ENCODE data around the gene STMN3. TPM values are rescaled to one million over a fixed set of nuclear protein-coding genes. Genes with fewer than 3 reads are reported as not detected.
"Not testable (repeated sequence)": the region's sequence is repeated elsewhere in the genome, so short reads cannot be mapped to it uniquely, and the experiment has no call there.

The STMN3 gene
- polyA plus RNA-seq, 1 donor, result 23.1 TPM

DNA sequence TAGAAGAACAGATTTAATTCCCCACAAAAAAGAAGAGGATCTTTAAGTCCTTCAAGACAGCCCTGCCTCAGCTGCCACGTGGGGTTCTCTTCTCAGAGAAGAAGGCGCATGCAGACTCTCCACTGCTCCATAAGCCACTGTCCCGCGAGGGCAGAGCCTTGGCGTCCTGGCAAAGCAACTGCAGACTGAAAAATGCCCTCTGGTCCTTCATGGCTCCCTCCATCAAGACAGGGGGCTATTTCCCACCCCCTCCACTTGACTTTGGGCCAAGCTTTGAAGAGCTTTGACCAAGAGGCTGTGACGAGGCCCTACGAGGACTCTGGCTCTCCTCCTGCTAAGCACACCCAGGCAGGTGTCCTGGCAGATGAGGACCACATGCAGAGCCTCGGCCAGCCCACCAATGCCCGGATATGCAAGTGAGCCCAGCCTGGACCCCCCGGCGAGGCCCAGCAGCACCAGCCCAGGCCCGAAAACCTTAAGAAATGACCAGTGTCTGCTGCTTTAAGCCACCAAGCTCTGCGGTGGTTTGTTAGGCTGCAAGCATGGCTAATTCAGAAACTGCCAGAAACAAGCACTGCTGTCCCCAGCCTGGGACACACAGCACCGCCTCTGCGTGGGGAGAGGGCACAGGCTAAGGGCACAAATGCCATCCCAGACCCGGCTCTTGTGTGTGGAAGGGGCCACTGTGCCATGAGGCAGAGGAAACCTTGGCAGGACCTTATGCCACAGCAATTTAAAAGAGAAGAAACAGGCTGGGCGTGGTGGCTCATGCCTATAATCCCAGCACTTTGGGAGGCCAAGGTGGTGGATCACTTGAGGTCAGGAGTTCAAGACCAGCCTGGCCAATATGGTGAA, 42.4 kb downstream of the STMN3 start:
- no peaks in the 10 kb centered on the region for H3K27me3 ChIP-seq (ENCODE audit: control insufficient read depth, insufficient read depth, low read length)
- no peaks in the 10 kb centered on the region for H3K4me1 ChIP-seq (ENCODE audit: control insufficient read depth, insufficient read depth, low read length)
- DNase-seq, result no peak

DNA sequence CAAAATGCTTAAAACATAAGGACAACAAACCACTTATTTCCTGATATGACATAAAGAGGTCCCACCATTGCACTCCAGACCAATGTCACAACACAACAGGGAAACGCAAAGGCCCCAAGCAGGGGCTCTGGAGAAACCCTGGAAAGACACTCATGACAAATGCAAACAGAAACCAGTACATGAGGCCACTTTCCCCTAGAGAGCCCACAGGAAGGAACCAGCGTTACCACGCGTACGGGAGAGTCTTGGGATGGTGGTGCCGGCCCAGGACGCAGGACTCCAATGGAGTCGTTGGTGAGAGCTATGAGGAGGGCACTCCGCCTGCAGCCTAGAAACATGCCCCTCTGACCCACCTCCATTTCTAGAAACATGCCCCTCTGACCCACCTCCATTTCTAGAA, 46.5 kb downstream of the STMN3 start:
- H3K36me3 ChIP-seq (ENCODE audit: control insufficient read depth, insufficient read depth, low read length), result peaks cover 18% of the 10 kb centered on the region
- H3K27ac ChIP-seq (ENCODE audit: low read length), result no peak overlapping the region
- no peak overlapping the region for H3K4me3 ChIP-seq (ENCODE audit: low read length)
- DNase-seq, result no peak
- no peaks in the 10 kb centered on the region for H3K9me3 ChIP-seq (ENCODE audit: control insufficient read depth, low read depth, low read length)
- no peaks in the 10 kb centered on the region for H3K27me3 ChIP-seq (ENCODE audit: control insufficient read depth, insufficient read depth, low read length)
- WGBS (ENCODE audit: insufficient coverage, low lambda C conversion rate), result no CpG with 5 or more reads among the region's 9 CpGs
- no peaks in the 10 kb centered on the region for H3K4me1 ChIP-seq (ENCODE audit: control insufficient read depth, insufficient read depth, low read length)

More for the DNA sequence above, 42.4 kb downstream of the STMN3 start:
- no peak overlapping the region for H3K4me3 ChIP-seq (ENCODE audit: low read length)
- H3K9me3 ChIP-seq (ENCODE audit: control insufficient read depth, low read depth, low read length), result peaks cover 3% of the 10 kb centered on the region
- peaks cover 17% of the 10 kb centered on the region for H3K36me3 ChIP-seq (ENCODE audit: control insufficient read depth, insufficient read depth, low read length)
- H3K27ac ChIP-seq (ENCODE audit: low read length), result no peak overlapping the region
- no CpG with 5 or more reads among the region's 17 CpGs for WGBS (ENCODE audit: insufficient coverage, low lambda C conversion rate)

GRCh38 chr20:63602321-63602720, 50.9 kb downstream of the STMN3 start:
- Histone ChIP-seq H3K36me3 (ENCODE audit: control insufficient read depth, insufficient read depth, low read length) (peaks cover 54% of the 10 kb centered on the region), H3K27me3 (ENCODE audit: control insufficient read depth, insufficient read depth, low read length) (no peaks in the 10 kb centered on the region), H3K4me1 (ENCODE audit: control insufficient read depth, insufficient read depth, low read length) (no peaks in the 10 kb centered on the region), H3K4me3 (ENCODE audit: low read length) (no peak overlapping the region), H3K27ac (ENCODE audit: low read length) (no peak overlapping the region), H3K9me3 (ENCODE audit: control insufficient read depth, low read depth, low read length) (no peaks in the 10 kb centered on the region)
- DNase-seq, result no peak
- WGBS (ENCODE audit: insufficient coverage, low lambda C conversion rate), result no CpG with 5 or more reads among the region's 3 CpGs

- peaks cover 56% of the 10 kb centered on the region for H3K36me3 ChIP-seq (ENCODE audit: control insufficient read depth, insufficient read depth, low read length)
- DNase-seq; H3K4me1 ChIP-seq (ENCODE audit: control insufficient read depth, insufficient read depth, low read length); H3K9me3 ChIP-seq (ENCODE audit: control insufficient read depth, low read depth, low read length); H3K4me3 ChIP-seq (ENCODE audit: low read length); H3K27ac ChIP-seq (ENCODE audit: low read length); H3K27me3 ChIP-seq (ENCODE audit: control insufficient read depth, insufficient read depth, low read length): not testable (repeated sequence)
- WGBS (ENCODE audit: insufficient coverage, low lambda C conversion rate), result no CpG with 5 or more reads among the region's 8 CpGs
Observed at GRCh38 chr20:63601679-63602078, 51.5 kb downstream of the STMN3 start.

DNA sequence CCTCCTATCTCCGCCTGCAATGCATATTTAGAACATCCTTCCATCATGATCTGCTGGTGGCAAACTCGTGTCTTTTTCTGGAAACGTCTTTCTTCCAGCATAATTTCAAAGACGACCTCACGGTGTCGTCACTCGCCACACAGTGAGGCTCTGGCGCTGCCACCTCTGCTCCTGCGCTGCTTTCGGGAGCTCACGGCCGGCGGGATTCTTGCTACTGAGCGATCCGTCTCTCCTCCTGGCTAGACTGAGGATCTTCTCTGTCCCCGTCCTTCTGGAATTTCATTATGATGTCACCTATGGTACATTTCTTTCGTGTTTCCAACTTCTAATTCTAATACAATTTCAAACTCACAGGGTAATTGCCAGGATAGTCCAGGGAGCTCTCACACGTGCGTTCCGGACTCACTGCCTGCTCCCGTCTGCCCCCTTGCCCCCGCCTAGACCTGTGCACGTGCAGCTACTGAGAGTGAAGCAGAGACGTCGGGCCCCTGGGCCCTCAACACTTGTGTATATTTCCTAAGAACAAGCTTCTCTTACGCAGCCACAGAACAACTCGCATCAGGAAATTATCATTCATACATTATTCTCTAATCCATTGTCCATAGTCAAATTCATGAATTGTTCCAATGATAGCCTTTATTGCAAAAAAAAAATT, 53.7 kb downstream of the STMN3 start:
- Histone ChIP-seq H3K36me3 (ENCODE audit: control insufficient read depth, insufficient read depth, low read length) (peaks cover 65% of the 10 kb centered on the region), H3K27me3 (ENCODE audit: control insufficient read depth, insufficient read depth, low read length) (no peaks in the 10 kb centered on the region), H3K9me3 (ENCODE audit: control insufficient read depth, low read depth, low read length) (no peaks in the 10 kb centered on the region), H3K4me1 (ENCODE audit: control insufficient read depth, insufficient read depth, low read length) (no peaks in the 10 kb centered on the region), H3K27ac (ENCODE audit: low read length) (no peak overlapping the region), H3K4me3 (ENCODE audit: low read length) (no peak overlapping the region)
- no peak for DNase-seq
- 100% methylated on average over 2 of the region's 27 CpGs for WGBS (ENCODE audit: insufficient coverage, low lambda C conversion rate)

DNA sequence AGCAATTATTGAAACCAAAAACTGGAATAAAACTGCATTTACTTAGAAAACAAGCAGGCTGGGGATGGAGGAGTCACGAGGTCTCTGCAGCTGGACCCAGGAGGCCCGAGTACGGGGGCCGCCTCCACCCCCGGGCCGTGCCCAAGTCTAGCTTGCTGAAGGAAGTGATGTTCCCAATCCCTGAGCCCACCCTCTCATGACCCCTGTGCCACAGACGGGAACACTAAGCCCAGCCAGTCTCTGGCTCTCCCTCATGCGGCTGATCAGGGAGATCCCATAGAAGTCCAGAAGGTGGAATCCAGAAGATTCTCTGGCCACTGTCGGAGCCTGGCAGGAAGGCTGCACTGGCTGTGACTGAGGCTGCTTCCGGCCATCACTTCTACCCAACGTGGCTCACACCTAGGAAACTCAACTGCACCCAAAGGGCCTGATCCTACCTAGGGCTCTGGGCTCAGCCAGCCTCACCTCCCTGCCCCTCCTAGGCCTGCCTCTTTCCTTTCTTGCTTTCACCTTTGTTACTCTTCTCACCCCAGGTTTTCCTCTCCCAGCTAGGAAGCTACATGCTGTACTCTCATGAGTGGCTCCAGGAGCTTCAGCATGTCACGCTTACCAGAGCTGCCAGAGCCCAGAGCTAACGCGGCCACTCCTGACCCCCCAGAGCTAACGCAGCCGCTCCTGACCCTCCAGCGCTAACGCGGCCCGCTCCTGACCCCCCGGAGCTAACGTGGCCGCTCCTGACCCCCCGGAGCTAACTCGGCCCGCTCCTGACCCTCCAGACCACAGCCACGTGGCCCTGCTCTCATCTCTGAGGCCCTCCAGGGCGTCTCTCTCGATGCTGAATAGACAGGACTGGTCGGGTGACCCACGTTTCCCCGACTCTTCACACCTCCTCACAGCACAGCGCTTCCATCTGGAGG, 54.5 kb downstream of the STMN3 start:
- H3K36me3 ChIP-seq (ENCODE audit: control insufficient read depth, insufficient read depth, low read length), result peaks cover 69% of the 10 kb centered on the region
- no peak overlapping the region for H3K27ac ChIP-seq (ENCODE audit: low read length)
- H3K9me3 ChIP-seq (ENCODE audit: control insufficient read depth, low read depth, low read length), result no peaks in the 10 kb centered on the region
- 82% methylated on average over 3 of the region's 33 CpGs for WGBS (ENCODE audit: insufficient coverage, low lambda C conversion rate)
- no peak overlapping the region for H3K4me3 ChIP-seq (ENCODE audit: low read length)
- no peaks in the 10 kb centered on the region for H3K27me3 ChIP-seq (ENCODE audit: control insufficient read depth, insufficient read depth, low read length)
- no peak for DNase-seq
- H3K4me1 ChIP-seq (ENCODE audit: control insufficient read depth, insufficient read depth, low read length), result no peaks in the 10 kb centered on the region

DNA sequence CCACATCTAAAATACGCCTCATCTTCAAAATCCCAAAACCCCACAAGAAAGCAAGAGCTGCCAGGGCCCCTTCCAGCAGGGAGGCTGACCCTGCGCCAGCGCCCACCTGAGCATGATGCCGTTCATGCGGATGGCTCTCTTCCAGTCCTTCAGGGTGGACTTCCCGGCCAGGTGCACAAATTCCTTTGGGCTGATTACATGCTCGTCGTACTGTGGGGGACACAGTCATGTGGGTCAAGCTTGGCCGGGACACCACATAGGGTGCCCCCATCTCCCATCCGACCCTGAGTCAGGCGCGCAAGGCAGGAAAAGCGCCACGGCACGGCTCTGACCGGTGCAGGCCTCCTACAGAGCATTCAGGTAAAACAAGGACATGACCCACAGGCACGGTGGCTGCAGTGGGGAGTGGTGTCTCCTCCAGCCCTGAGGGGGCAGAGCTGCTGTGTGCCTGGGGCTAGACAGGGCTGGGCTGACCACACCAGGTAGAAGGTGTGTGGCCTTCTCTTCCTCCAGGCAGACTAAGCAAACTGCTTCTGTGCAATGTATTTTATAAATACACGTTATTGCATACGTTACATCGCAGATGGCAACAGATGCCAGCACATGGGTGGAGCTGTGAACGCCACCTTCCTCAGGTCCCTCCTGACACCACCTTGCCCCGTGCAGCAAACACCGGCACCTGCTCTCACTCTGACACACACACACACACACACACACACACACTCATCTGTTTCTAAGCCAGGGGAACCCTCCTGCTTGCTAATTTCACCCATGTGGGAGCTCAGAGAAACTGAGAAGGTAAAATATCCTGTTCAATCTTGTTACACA, 55.4 kb downstream of the STMN3 start:
- DNase-seq, result no peak
- WGBS (ENCODE audit: insufficient coverage, low lambda C conversion rate), result no CpG with 5 or more reads among the region's 23 CpGs

DNA sequence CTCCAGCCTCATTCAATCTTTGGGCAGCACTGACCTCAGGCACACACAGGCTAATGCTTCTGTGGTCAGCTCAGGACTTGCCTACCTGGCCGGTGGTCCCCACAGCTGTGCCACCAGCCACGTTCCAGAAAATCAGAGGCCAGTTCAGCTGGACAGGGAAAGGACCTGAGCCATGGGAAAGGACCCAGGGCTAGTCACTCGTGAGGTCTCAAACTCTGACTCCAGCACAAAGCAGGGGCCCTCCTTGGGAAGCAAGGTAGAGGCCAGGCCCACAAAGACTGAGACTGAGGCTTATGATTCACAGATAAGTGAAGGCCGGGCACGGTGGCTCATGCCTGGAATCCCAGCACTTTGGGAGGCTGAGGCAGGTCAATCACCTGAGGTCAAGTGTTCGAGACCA, 56.8 kb downstream of the STMN3 start:
- no peaks in the 10 kb centered on the region for H3K27me3 ChIP-seq (ENCODE audit: control insufficient read depth, insufficient read depth, low read length)
- WGBS (ENCODE audit: insufficient coverage, low lambda C conversion rate), result no CpG with 5 or more reads among the region's 6 CpGs
- no peaks in the 10 kb centered on the region for H3K4me1 ChIP-seq (ENCODE audit: control insufficient read depth, insufficient read depth, low read length)
- DNase-seq, result no peak
- no peaks in the 10 kb centered on the region for H3K9me3 ChIP-seq (ENCODE audit: control insufficient read depth, low read depth, low read length)
- H3K27ac ChIP-seq (ENCODE audit: low read length), result no peak overlapping the region
- no peak overlapping the region for H3K4me3 ChIP-seq (ENCODE audit: low read length)
- peaks cover 68% of the 10 kb centered on the region for H3K36me3 ChIP-seq (ENCODE audit: control insufficient read depth, insufficient read depth, low read length)

More for the DNA sequence above, 55.4 kb downstream of the STMN3 start:
- Histone ChIP-seq H3K9me3 (ENCODE audit: control insufficient read depth, low read depth, low read length) (no peaks in the 10 kb centered on the region), H3K4me3 (ENCODE audit: low read length) (no peak overlapping the region), H3K4me1 (ENCODE audit: control insufficient read depth, insufficient read depth, low read length) (no peaks in the 10 kb centered on the region), H3K27me3 (ENCODE audit: control insufficient read depth, insufficient read depth, low read length) (no peaks in the 10 kb centered on the region), H3K27ac (ENCODE audit: low read length) (no peak overlapping the region), H3K36me3 (ENCODE audit: control insufficient read depth, insufficient read depth, low read length) (peaks cover 73% of the 10 kb centered on the region)

DNA sequence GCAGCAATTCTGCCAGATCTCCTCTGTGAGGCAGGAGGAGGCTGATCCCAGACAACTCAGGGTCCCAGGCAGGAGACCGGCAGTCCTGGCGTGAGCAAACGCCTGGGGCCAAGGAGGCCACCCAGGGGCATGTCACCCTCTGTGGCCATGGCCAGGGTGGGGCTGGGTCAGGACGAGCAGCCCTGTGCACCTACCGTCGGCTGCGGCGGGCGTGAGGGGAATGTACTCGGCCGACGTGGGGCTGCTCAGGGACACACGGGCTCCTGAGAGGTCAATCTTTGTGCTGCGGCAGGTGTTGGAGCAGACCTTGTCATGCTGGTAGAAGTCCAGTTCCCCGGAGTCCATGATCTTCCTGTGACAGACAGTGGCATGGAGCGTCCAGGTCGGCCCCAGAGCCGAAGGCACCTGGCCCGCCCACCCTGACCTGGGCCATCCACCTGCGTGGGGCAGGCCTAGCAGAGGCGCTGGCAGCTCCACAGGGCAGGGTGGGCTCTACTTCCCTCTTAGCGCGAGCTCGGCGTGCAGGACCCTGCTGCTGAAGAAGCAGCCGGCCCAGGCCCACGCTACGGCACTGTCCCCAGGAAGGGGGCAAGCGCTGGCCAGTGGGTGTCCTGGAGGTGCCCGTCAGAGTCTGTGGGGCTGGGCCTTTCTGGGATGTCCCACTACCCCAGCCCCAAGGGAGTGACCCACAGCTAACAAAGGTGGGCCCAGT, 57.7 kb downstream of the STMN3 start:
- no peaks in the 10 kb centered on the region for H3K4me1 ChIP-seq (ENCODE audit: control insufficient read depth, insufficient read depth, low read length)
- WGBS (ENCODE audit: insufficient coverage, low lambda C conversion rate), result no CpG with 5 or more reads among the region's 30 CpGs
- no peaks in the 10 kb centered on the region for H3K9me3 ChIP-seq (ENCODE audit: control insufficient read depth, low read depth, low read length)
- H3K36me3 ChIP-seq (ENCODE audit: control insufficient read depth, insufficient read depth, low read length), result peaks cover 61% of the 10 kb centered on the region
- DNase-seq, result no peak
- H3K27ac ChIP-seq (ENCODE audit: low read length), result no peak overlapping the region
- H3K4me3 ChIP-seq (ENCODE audit: low read length), result no peak overlapping the region
- H3K27me3 ChIP-seq (ENCODE audit: control insufficient read depth, insufficient read depth, low read length), result no peaks in the 10 kb centered on the region

All from large intestine (tissue), 3 donors.